ENCODE data around the gene ATF7. TPM values are rescaled to one million over a fixed set of nuclear protein-coding genes. Genes with fewer than 3 reads are reported as not detected.

The ATF7 gene
- total and polyA plus RNA-seq, 9 of the 15 experiments (the other 6 are each of a cell fraction or from before 2014, with no cell fraction given), result 10.6 to 30.4 (median 20.7) TPM

- POLR2A ChIA-PET, result interaction anchor here (0.7 to 1.6 kb wide), 6 partner anchors 8 to 138 kb away, joined by 3 to 5 read pairs (median 3); partner anchors contain the start of gene AAAS
- CTCF ChIA-PET (ENCODE audit: low intra/inter-chr PET ratio), result no interaction called here
- H3K9me3 ChIP-seq (replicated peaks; ENCODE audit: control insufficient read depth, insufficient read depth, low read depth, low read length), result no peaks in the 10 kb centered on the region
- FAIRE-seq (no peak), DNase-seq (ENCODE audit: extremely low read depth in 1 of 4, low spot score in 3 of 4) (no peak), ATAC-seq (no peak)
- H3K4me3 ChIP-seq, result no peak overlapping the region
- in situ Hi-C loops (cut with MboI) (no loop called here), intact Hi-C loops (cut with micrococcal nuclease) (no loop called here)
- no peak overlapping the region for H3K9ac ChIP-seq (ENCODE audit: insufficient read depth in 1 of 2, low read depth in 2 of 2, low read length in 2 of 2)
- H3K27ac ChIP-seq (ENCODE audit: extremely low read depth, low read depth, low read length), result no peak overlapping the region
- peaks cover 4% of the 10 kb centered on the region for H3K9me1 ChIP-seq (ENCODE audit: control insufficient read depth, insufficient read depth, low read length)
- no peak overlapping the region for H2AFZ ChIP-seq (ENCODE audit: low read depth, low read length)
- WGBS (ENCODE audit: insufficient coverage, low coverage, missing lambda C conversion rate), result 91% methylated on average over 4 of the region's 4 CpGs
- H3K79me2 ChIP-seq (ENCODE audit: control insufficient read depth, insufficient read depth, low read length), result peaks cover 100% of the 10 kb centered on the region
- BruUV-seq (replicated peaks), result no TSS peak
- H3K4me2 ChIP-seq (ENCODE audit: insufficient read depth, low read length), result no peak overlapping the region
- peaks cover 0 to 8% of the 10 kb centered on the region in 2 experiments; a peak in 3 of 5 replicates for H3K4me1 ChIP-seq (replicated peaks in 1 of 2; ENCODE audit: control insufficient read depth in 2 of 2, insufficient read depth in 2 of 2, low read length in 2 of 2)
- H3K36me3 ChIP-seq (ENCODE audit: control insufficient read depth, insufficient read depth, low read length), result peaks cover 100% of the 10 kb centered on the region
- no peaks in the 10 kb centered on the region for H3K27me3 ChIP-seq (ENCODE audit: control insufficient read depth in 2 of 2, insufficient read depth in 2 of 2, low read length in 2 of 2)
- H4K20me1 ChIP-seq (replicated peaks; ENCODE audit: control insufficient read depth, insufficient read depth, low read length), result peaks cover 39% of the 10 kb centered on the region
- TF ChIP-seq PBX2 (CRISPR knock-in tag; IDR thresholded peaks at IDR 0.05; ENCODE audit: low read depth), result no peak
- TF ChIP-seq PBX2 (tag; conservative IDR thresholded peaks at IDR 0.05; ENCODE audit: low read depth), result no peak
- no peak for TF ChIP-seq CBFB (CRISPR knock-in tag; IDR thresholded peaks at IDR 0.05)
- TF ChIP-seq CC2D1A (IDR thresholded peaks at IDR 0.05), result no peak
- TF ChIP-seq, protein P1, sequence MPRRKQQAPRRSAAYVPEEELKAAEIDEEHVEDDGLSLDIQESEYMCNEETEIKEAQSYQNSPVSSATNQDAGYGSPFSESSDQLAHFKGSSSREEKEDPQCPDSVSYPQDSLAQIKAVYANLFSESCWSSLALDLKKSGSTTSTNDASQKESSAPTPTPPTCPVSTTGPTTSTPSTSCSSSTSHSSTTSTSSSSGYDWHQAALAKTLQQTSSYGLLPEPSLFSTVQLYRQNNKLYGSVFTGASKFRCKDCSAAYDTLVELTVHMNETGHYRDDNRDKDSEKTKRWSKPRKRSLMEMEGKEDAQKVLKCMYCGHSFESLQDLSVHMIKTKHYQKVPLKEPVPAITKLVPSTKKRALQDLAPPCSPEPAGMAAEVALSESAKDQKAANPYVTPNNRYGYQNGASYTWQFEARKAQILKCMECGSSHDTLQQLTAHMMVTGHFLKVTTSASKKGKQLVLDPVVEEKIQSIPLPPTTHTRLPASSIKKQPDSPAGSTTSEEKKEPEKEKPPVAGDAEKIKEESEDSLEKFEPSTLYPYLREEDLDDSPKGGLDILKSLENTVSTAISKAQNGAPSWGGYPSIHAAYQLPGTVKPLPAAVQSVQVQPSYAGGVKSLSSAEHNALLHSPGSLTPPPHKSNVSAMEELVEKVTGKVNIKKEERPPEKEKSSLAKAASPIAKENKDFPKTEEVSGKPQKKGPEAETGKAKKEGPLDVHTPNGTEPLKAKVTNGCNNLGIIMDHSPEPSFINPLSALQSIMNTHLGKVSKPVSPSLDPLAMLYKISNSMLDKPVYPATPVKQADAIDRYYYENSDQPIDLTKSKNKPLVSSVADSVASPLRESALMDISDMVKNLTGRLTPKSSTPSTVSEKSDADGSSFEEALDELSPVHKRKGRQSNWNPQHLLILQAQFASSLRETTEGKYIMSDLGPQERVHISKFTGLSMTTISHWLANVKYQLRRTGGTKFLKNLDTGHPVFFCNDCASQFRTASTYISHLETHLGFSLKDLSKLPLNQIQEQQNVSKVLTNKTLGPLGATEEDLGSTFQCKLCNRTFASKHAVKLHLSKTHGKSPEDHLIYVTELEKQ (CRISPR knock-in tag; IDR thresholded peaks at IDR 0.05), result no peak
- TF ChIP-seq SP2 (IDR thresholded peaks at IDR 0.05; ENCODE audit: extremely low read depth, low read depth, low read length, poor library complexity, severe bottlenecking), result no peak
- TF ChIP-seq SIN3A (IDR thresholded peaks at IDR 0.05; ENCODE audit: borderline replicate concordance in 2 of 2, control insufficient read depth in 1 of 2, low read depth in 2 of 2, low read length in 2 of 2), result no peak
- TF ChIP-seq ZNF175 (CRISPR knock-in tag; IDR thresholded peaks at IDR 0.05; ENCODE audit: low read depth), result no peak
- TF ChIP-seq, protein P2, sequence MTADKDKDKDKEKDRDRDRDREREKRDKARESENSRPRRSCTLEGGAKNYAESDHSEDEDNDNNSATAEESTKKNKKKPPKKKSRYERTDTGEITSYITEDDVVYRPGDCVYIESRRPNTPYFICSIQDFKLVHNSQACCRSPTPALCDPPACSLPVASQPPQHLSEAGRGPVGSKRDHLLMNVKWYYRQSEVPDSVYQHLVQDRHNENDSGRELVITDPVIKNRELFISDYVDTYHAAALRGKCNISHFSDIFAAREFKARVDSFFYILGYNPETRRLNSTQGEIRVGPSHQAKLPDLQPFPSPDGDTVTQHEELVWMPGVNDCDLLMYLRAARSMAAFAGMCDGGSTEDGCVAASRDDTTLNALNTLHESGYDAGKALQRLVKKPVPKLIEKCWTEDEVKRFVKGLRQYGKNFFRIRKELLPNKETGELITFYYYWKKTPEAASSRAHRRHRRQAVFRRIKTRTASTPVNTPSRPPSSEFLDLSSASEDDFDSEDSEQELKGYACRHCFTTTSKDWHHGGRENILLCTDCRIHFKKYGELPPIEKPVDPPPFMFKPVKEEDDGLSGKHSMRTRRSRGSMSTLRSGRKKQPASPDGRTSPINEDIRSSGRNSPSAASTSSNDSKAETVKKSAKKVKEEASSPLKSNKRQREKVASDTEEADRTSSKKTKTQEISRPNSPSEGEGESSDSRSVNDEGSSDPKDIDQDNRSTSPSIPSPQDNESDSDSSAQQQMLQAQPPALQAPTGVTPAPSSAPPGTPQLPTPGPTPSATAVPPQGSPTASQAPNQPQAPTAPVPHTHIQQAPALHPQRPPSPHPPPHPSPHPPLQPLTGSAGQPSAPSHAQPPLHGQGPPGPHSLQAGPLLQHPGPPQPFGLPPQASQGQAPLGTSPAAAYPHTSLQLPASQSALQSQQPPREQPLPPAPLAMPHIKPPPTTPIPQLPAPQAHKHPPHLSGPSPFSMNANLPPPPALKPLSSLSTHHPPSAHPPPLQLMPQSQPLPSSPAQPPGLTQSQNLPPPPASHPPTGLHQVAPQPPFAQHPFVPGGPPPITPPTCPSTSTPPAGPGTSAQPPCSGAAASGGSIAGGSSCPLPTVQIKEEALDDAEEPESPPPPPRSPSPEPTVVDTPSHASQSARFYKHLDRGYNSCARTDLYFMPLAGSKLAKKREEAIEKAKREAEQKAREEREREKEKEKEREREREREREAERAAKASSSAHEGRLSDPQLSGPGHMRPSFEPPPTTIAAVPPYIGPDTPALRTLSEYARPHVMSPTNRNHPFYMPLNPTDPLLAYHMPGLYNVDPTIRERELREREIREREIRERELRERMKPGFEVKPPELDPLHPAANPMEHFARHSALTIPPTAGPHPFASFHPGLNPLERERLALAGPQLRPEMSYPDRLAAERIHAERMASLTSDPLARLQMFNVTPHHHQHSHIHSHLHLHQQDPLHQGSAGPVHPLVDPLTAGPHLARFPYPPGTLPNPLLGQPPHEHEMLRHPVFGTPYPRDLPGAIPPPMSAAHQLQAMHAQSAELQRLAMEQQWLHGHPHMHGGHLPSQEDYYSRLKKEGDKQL (CRISPR knock-in tag; IDR thresholded peaks at IDR 0.05; ENCODE audit: borderline replicate concordance), result no peak
- TF ChIP-seq ZNF785 (CRISPR knock-in tag; IDR thresholded peaks at IDR 0.05), result no peak
Observed at GRCh38 chr12:53459097-53459496, 167.1 kb downstream of the ATF7 start.

Data from K562 (cell line).